Astrocyte (in vitro differentiated cells and primary cell): Measurements from ENCODE around the gene CEP250. TPM values are rescaled to one million over a fixed set of nuclear protein-coding genes. Genes with fewer than 3 reads are reported as not detected.
A peak's percentile ranks its signal among the peaks of the same experiment; 100 is the strongest.
"Not testable (repeated sequence)": the region's sequence is repeated elsewhere in the genome, so short reads cannot be mapped to it uniquely, and the experiment has no call there.

Source experiments
- DNase-seq: peaks from one replicate; pipeline ENCODE4 v3.0.0-alpha.2; 2010; ENCODE audit warnings: low read depth
- FAIRE-seq: peaks from 2 replicates; lab custom pipeline; 2011; peaks lifted over from hg19 to GRCh38; lab: Jason Lieb, UNC
- H2AFZ ChIP-seq: 2 replicates; pipeline ENCODE4 v1.6.0; 2012; ENCODE audit warnings: low read depth, low read length, inconsistent platforms
- H3K27ac ChIP-seq: 2 replicates; pipeline ENCODE4 v1.5.1; 2011; ENCODE audit warnings: low read depth, low read length, inconsistent platforms
- H3K27me3 ChIP-seq: 2 replicates; pipeline ENCODE4 v1.6.0; 2011; ENCODE audit warnings: low read length, inconsistent platforms; ENCODE audit not compliant: insufficient read depth
- H3K36me3 ChIP-seq: 2 replicates; pipeline ENCODE4 v1.5.1; 2011; ENCODE audit warnings: low read length, inconsistent platforms; ENCODE audit not compliant: insufficient read depth
- H3K4me1 ChIP-seq: 2 replicates; pipeline ENCODE4 v1.5.1; 2011; ENCODE audit warnings: low read length, inconsistent platforms; ENCODE audit not compliant: insufficient read depth
- H3K4me2 ChIP-seq: 2 replicates; pipeline ENCODE4 v1.6.0; 2012; ENCODE audit warnings: low read length, inconsistent platforms
- H3K4me3 ChIP-seq: 2 replicates; pipeline ENCODE4 v1.5.1; 2011; ENCODE audit warnings: low read depth, mild to moderate bottlenecking, low read length, inconsistent platforms; ENCODE audit not compliant: insufficient read depth
- H3K79me2 ChIP-seq: 2 replicates; pipeline ENCODE4 v1.6.0; 2012; ENCODE audit warnings: mild to moderate bottlenecking, low read length, inconsistent platforms; ENCODE audit not compliant: insufficient read depth
- H3K9ac ChIP-seq: 2 replicates; pipeline ENCODE4 v1.6.0; 2012; ENCODE audit warnings: mild to moderate bottlenecking, low read length, inconsistent platforms
- H3K9me3 ChIP-seq: 2 replicates; pipeline ENCODE4 v1.5.1; 2012; ENCODE audit warnings: low read depth, mild to moderate bottlenecking, low read length, inconsistent platforms; ENCODE audit not compliant: insufficient read depth
- H4K20me1 ChIP-seq: 2 replicates; pipeline ENCODE4 v1.6.0; 2012; ENCODE audit warnings: low read length, inconsistent platforms; ENCODE audit not compliant: insufficient read depth
- H3K27ac Mint-ChIP-seq: one replicate; pipeline ENCODE4 v1.8.0; 2021; ENCODE audit warnings: mild to moderate bottlenecking, mixed read lengths; ENCODE audit not compliant: unreplicated experiment
- H3K27me3 Mint-ChIP-seq: one replicate; pipeline ENCODE4 v1.8.0; 2021; ENCODE audit warnings: low read depth, mixed read lengths; ENCODE audit not compliant: unreplicated experiment
- H3K36me3 Mint-ChIP-seq: one replicate; pipeline ENCODE4 v1.8.0; 2021; ENCODE audit warnings: low read depth, mixed read lengths; ENCODE audit not compliant: unreplicated experiment
- H3K4me1 Mint-ChIP-seq: one replicate; pipeline ENCODE4 v1.8.0; 2021; ENCODE audit warnings: low read depth, mixed read lengths; ENCODE audit not compliant: unreplicated experiment
- H3K4me3 Mint-ChIP-seq: one replicate; pipeline ENCODE4 v1.8.0; 2021; ENCODE audit warnings: mild to moderate bottlenecking, moderate library complexity, mixed read lengths; ENCODE audit not compliant: unreplicated experiment
- H3K9me3 Mint-ChIP-seq: one replicate; pipeline ENCODE4 v1.8.0; 2021; ENCODE audit warnings: mild to moderate bottlenecking, mixed read lengths; ENCODE audit not compliant: unreplicated experiment
- CTCF ChIP-seq: IDR thresholded peaks from 2 replicates; pipeline ENCODE4 v1.5.1; 2011; ENCODE audit warnings: low read depth, mild to moderate bottlenecking, inconsistent platforms, low read length, moderate library complexity; ENCODE audit not compliant: insufficient read depth
- EZH2 ChIP-seq: IDR thresholded peaks from 2 replicates; pipeline ENCODE4 v1.6.1; 2012; ENCODE audit warnings: mild to moderate bottlenecking, low read length, inconsistent platforms; ENCODE audit not compliant: insufficient read depth
- total RNA-seq: library from RNA; stranded (reverse); gene quantifications from 2 replicates; pipeline ENCODE4 v1.2.1, GENCODE V29; 2021

Gene CEP250
- total RNA-seq, 1 donor from 2014 or later = 107 TPM

GRCh38 chr20:35515949-35516645 lies 60.7 kb downstream of the CEP250 start:
- FAIRE-seq (peak; percentile 71), DNase-seq (peak; percentile 91)
- no peak overlapping the region for H3K4me3 ChIP-seq
- peaks cover 17% of the 10 kb centered on the region for H3K36me3 Mint-ChIP-seq
- H2AFZ ChIP-seq = no peak overlapping the region
- H3K9ac ChIP-seq = no peak overlapping the region
- H3K27me3 Mint-ChIP-seq = no peaks in the 10 kb centered on the region
- H3K27ac ChIP-seq = no peak overlapping the region
- H3K4me1 Mint-ChIP-seq = peaks cover 18% of the 10 kb centered on the region
- H3K27ac Mint-ChIP-seq = peak overlapping the region; percentile 78
- peaks cover under 1% of the 10 kb centered on the region for H3K9me3 Mint-ChIP-seq
- TF ChIP-seq EZH2 = no peak
- H4K20me1 ChIP-seq = peaks cover 34% of the 10 kb centered on the region
- H3K4me2 ChIP-seq = peak overlapping the region; percentile 50
- H3K4me3 Mint-ChIP-seq = no peak overlapping the region
- no peaks in the 10 kb centered on the region for H3K79me2 ChIP-seq
- H3K9me3 ChIP-seq = no peaks in the 10 kb centered on the region
- H3K36me3 ChIP-seq = peaks cover 4% of the 10 kb centered on the region
- H3K27me3 ChIP-seq = no peaks in the 10 kb centered on the region
- H3K4me1 ChIP-seq = peaks cover 13% of the 10 kb centered on the region

GRCh38 chr20:35517125-35517524 lies 61.7 kb downstream of the CEP250 start:
- Mint-ChIP-seq H3K27me3 (no peaks in the 10 kb centered on the region), H3K4me3 (no peak overlapping the region), H3K27ac (peak overlapping the region; percentile 47), H3K36me3 (peaks cover 13% of the 10 kb centered on the region), H3K4me1 (peaks cover 19% of the 10 kb centered on the region), H3K9me3 (peaks cover 5% of the 10 kb centered on the region)
- no peak for FAIRE-seq
- Histone ChIP-seq H3K27me3 (no peaks in the 10 kb centered on the region), H2AFZ (no peak overlapping the region), H3K4me1 (peaks cover 13% of the 10 kb centered on the region), H3K9ac (no peak overlapping the region), H3K4me3 (no peak overlapping the region), H3K36me3 (peaks cover 4% of the 10 kb centered on the region), H4K20me1 (peaks cover 26% of the 10 kb centered on the region), H3K9me3 (no peaks in the 10 kb centered on the region), H3K79me2 (no peaks in the 10 kb centered on the region), H3K4me2 (no peak overlapping the region), H3K27ac (no peak overlapping the region)
- DNase-seq = no peak
- TF ChIP-seq CTCF = no peak

GRCh38 chr20:35517767-35518166 lies 62.4 kb downstream of the CEP250 start:
- H2AFZ ChIP-seq, H3K79me2 ChIP-seq, H3K27ac Mint-ChIP-seq, H3K27ac ChIP-seq, FAIRE-seq, H3K9me3 Mint-ChIP-seq, H3K4me2 ChIP-seq, H3K36me3 Mint-ChIP-seq, DNase-seq, H3K27me3 ChIP-seq, H3K9ac ChIP-seq, H3K9me3 ChIP-seq, H3K4me3 ChIP-seq, H3K4me3 Mint-ChIP-seq, H3K27me3 Mint-ChIP-seq, H3K36me3 ChIP-seq: not testable (repeated sequence)
- peaks cover 19% of the 10 kb centered on the region for H3K4me1 Mint-ChIP-seq
- Histone ChIP-seq H4K20me1 (peaks cover 23% of the 10 kb centered on the region), H3K4me1 (peaks cover 13% of the 10 kb centered on the region)
